ENCODE data around the gene DMBT1.

Gene DMBT1

DNA sequence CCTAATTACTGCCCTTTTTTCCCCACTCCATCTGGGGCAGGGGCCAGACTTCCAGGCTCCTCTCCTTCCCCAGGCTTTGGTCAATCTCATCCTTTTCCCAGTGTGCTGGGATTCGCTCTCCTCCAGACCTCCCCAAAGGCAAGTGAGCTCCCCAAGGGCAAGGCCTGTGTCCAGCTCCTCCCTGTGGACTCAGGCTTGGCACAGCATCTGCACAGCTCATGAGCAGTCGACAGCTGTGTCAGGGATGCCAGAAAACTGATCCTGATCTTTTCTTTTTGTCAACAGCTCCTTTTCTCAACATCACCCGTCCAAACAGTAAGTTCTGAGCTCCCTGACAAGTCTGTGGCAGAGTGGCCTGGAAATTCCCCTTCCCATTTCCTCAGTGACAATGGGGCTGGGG, 72.0 kb downstream of the DMBT1 start:
- Histone ChIP-seq H3K9me3 (ENCODE audit: insufficient read depth, low read length) (no peaks in the 10 kb centered on the region), H3K9ac (ENCODE audit: insufficient read length, low read depth) (no peak overlapping the region), H3K4me3 (ENCODE audit: insufficient read length, low read depth) (no peak overlapping the region), H3K36me3 (ENCODE audit: insufficient read depth, insufficient read length, low read length) (no peaks in the 10 kb centered on the region), H3K27me3 (ENCODE audit: insufficient read depth, insufficient read length) (no peaks in the 10 kb centered on the region), H3K4me1 (ENCODE audit: insufficient read depth, insufficient read length) (no peaks in the 10 kb centered on the region)
- DNase-seq (ENCODE audit: low read depth, low spot score), result no peak
- TF ChIP-seq ZNF274 (IDR thresholded peaks at IDR 0.05; ENCODE audit: low read depth, low read length) (no peak), YY1 (IDR thresholded peaks at IDR 0.05; ENCODE audit: insufficient read depth, insufficient read length) (no peak), SUZ12 (IDR thresholded peaks at IDR 0.05; ENCODE audit: extremely low read depth, insufficient read depth, insufficient read length) (no peak)

DNA sequence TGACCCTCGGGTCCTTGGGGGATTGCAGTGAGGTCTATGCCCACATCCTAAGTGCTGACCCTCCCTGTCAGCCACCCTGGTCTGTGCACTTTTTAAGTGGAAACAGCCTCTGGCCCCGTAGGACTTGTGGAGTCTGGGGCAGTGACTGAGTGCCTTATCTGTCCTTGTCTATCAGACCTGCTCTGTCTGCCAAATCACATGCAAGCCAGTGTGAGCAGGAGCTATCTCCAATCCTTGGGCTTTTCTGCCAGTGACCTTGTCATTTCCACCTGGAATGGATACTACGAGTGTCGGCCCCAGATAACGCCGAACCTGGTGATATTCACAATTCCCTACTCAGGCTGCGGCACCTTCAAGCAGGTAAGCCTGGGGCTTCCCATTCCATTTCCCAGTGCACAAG, 76.4 kb downstream of the DMBT1 start:
- TF ChIP-seq SUZ12 (IDR thresholded peaks at IDR 0.05; ENCODE audit: extremely low read depth, insufficient read depth, insufficient read length) (no peak), ZNF274 (IDR thresholded peaks at IDR 0.05; ENCODE audit: low read depth, low read length) (no peak), YY1 (IDR thresholded peaks at IDR 0.05; ENCODE audit: insufficient read depth, insufficient read length) (no peak)

DNA sequence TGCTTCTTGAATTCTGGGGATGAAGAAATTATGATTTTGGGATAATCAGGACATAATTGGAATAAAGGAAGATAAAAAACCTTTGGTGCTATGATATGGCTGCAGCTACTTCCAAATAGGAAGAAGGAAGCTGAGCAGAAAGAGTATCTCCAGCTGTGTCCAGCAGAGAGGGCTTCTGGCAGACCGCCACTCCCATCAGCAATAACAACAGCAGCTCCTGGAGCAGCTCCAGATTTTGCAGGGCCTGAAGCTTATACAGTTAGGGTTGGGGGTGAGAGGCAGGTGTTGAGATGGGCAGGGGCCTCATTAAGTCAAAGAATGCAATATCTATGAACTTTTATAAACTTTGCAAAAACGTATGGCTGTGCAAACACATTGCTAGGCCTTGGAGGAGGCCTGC, 76.8 kb downstream of the DMBT1 start:
- Histone ChIP-seq H3K9ac (ENCODE audit: insufficient read length, low read depth) (no peak overlapping the region), H3K4me3 (ENCODE audit: insufficient read length, low read depth) (no peak overlapping the region), H3K9me3 (ENCODE audit: insufficient read depth, low read length) (no peaks in the 10 kb centered on the region), H3K36me3 (ENCODE audit: insufficient read depth, insufficient read length, low read length) (no peaks in the 10 kb centered on the region), H3K27me3 (ENCODE audit: insufficient read depth, insufficient read length) (no peaks in the 10 kb centered on the region), H3K4me1 (ENCODE audit: insufficient read depth, insufficient read length) (no peaks in the 10 kb centered on the region)
- no peak for DNase-seq (ENCODE audit: low read depth, low spot score)
- TF ChIP-seq YY1 (IDR thresholded peaks at IDR 0.05; ENCODE audit: insufficient read depth, insufficient read length) (no peak), SUZ12 (IDR thresholded peaks at IDR 0.05; ENCODE audit: extremely low read depth, insufficient read depth, insufficient read length) (no peak), ZNF274 (IDR thresholded peaks at IDR 0.05; ENCODE audit: low read depth, low read length) (no peak)

More for the DNA sequence above, 76.4 kb downstream of the DMBT1 start:
- Histone ChIP-seq H3K4me1 (ENCODE audit: insufficient read depth, insufficient read length) (no peaks in the 10 kb centered on the region), H3K36me3 (ENCODE audit: insufficient read depth, insufficient read length, low read length) (no peaks in the 10 kb centered on the region), H3K9me3 (ENCODE audit: insufficient read depth, low read length) (no peaks in the 10 kb centered on the region), H3K9ac (ENCODE audit: insufficient read length, low read depth) (no peak overlapping the region), H3K27me3 (ENCODE audit: insufficient read depth, insufficient read length) (no peaks in the 10 kb centered on the region), H3K4me3 (ENCODE audit: insufficient read length, low read depth) (no peak overlapping the region)
- DNase-seq (ENCODE audit: low read depth, low spot score), result no peak

DNA sequence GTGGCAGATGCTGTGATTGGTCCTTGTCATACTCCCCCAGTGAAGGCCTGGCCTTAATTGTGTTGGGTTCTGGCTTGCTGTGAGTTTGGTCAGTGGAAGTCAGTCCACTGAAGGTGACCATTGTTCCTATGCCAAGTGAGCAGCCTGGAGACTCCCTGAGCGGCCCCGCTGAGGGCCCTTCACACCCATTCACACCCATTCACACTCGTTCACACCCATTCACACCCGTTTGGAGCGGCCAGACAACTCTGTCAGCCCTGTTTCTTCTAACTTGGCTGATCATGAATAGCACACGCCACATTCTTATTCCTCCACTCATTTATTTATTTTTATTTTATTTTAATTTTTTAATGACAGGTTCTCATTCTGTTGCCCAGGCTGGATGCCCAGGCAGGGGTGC, 77.6 kb downstream of the DMBT1 start:
- H3K9ac ChIP-seq (ENCODE audit: insufficient read length, low read depth), result no peak overlapping the region
- no peaks in the 10 kb centered on the region for H3K9me3 ChIP-seq (ENCODE audit: insufficient read depth, low read length)
- no peaks in the 10 kb centered on the region for H3K4me1 ChIP-seq (ENCODE audit: insufficient read depth, insufficient read length)
- DNase-seq (ENCODE audit: low read depth, low spot score), result no peak
- no peak overlapping the region for H3K4me3 ChIP-seq (ENCODE audit: insufficient read length, low read depth)
- no peak for TF ChIP-seq ZNF274 (IDR thresholded peaks at IDR 0.05; ENCODE audit: low read depth, low read length)
- TF ChIP-seq YY1 (IDR thresholded peaks at IDR 0.05; ENCODE audit: insufficient read depth, insufficient read length), result no peak
- TF ChIP-seq SUZ12 (IDR thresholded peaks at IDR 0.05; ENCODE audit: extremely low read depth, insufficient read depth, insufficient read length), result no peak
- no peaks in the 10 kb centered on the region for H3K27me3 ChIP-seq (ENCODE audit: insufficient read depth, insufficient read length)
- no peaks in the 10 kb centered on the region for H3K36me3 ChIP-seq (ENCODE audit: insufficient read depth, insufficient read length, low read length)

DNA sequence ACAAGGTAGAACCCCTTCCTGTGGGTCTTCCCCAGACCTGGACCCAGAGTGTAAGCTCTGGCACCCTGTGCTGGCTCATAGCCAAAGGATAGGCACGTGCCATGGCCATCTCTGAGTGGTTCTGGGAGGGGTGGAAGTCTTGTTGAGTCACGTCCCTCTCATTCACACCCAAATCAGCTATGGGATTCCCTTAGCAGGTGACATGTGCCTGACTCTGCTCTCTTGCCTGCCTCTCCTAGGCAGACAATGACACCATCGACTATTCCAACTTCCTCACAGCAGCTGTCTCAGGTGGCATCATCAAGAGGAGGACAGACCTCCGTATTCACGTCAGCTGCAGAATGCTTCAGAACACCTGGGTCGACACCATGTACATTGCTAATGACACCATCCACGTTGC, 79.2 kb downstream of the DMBT1 start:
- H3K9ac ChIP-seq (ENCODE audit: insufficient read length, low read depth), result no peak overlapping the region

DNA sequence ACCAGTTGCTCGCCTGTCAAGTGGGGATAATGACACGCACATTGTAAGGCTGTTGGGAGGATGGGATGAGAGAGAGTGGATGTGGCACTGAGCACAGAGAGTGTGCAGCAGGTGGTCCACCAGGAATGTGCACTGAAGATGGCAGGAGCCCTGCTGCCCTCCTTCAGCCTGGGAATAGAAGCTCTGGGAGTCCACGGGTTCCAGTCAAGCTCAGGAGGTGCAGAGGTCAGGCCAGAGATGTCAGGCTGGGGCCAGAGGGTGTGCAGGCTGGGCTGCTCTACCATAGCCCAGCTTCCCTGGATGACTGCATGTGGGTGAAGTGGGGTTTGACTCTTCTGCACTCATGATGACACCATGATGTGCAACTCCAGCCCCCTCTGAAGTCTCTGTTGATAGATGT, 80.4 kb downstream of the DMBT1 start:
- H3K9me3 ChIP-seq (ENCODE audit: insufficient read depth, low read length), result no peaks in the 10 kb centered on the region
- H3K4me3 ChIP-seq (ENCODE audit: insufficient read length, low read depth), result no peak overlapping the region
- H3K36me3 ChIP-seq (ENCODE audit: insufficient read depth, insufficient read length, low read length), result no peaks in the 10 kb centered on the region
- DNase-seq (ENCODE audit: low read depth, low spot score), result no peak
- H3K27me3 ChIP-seq (ENCODE audit: insufficient read depth, insufficient read length), result no peaks in the 10 kb centered on the region
- TF ChIP-seq YY1 (IDR thresholded peaks at IDR 0.05; ENCODE audit: insufficient read depth, insufficient read length) (no peak), SUZ12 (IDR thresholded peaks at IDR 0.05; ENCODE audit: extremely low read depth, insufficient read depth, insufficient read length) (no peak), ZNF274 (IDR thresholded peaks at IDR 0.05; ENCODE audit: low read depth, low read length) (no peak)
- no peaks in the 10 kb centered on the region for H3K4me1 ChIP-seq (ENCODE audit: insufficient read depth, insufficient read length)
- no peak overlapping the region for H3K9ac ChIP-seq (ENCODE audit: insufficient read length, low read depth)

More for the DNA sequence above, 79.2 kb downstream of the DMBT1 start:
- no peaks in the 10 kb centered on the region for H3K4me1 ChIP-seq (ENCODE audit: insufficient read depth, insufficient read length)
- no peaks in the 10 kb centered on the region for H3K9me3 ChIP-seq (ENCODE audit: insufficient read depth, low read length)
- TF ChIP-seq YY1 (IDR thresholded peaks at IDR 0.05; ENCODE audit: insufficient read depth, insufficient read length) (no peak), ZNF274 (IDR thresholded peaks at IDR 0.05; ENCODE audit: low read depth, low read length) (no peak), SUZ12 (IDR thresholded peaks at IDR 0.05; ENCODE audit: extremely low read depth, insufficient read depth, insufficient read length) (no peak)
- no peak for DNase-seq (ENCODE audit: low read depth, low spot score)
- no peaks in the 10 kb centered on the region for H3K27me3 ChIP-seq (ENCODE audit: insufficient read depth, insufficient read length)
- H3K36me3 ChIP-seq (ENCODE audit: insufficient read depth, insufficient read length, low read length), result no peaks in the 10 kb centered on the region
- no peak overlapping the region for H3K4me3 ChIP-seq (ENCODE audit: insufficient read length, low read depth)

DNA sequence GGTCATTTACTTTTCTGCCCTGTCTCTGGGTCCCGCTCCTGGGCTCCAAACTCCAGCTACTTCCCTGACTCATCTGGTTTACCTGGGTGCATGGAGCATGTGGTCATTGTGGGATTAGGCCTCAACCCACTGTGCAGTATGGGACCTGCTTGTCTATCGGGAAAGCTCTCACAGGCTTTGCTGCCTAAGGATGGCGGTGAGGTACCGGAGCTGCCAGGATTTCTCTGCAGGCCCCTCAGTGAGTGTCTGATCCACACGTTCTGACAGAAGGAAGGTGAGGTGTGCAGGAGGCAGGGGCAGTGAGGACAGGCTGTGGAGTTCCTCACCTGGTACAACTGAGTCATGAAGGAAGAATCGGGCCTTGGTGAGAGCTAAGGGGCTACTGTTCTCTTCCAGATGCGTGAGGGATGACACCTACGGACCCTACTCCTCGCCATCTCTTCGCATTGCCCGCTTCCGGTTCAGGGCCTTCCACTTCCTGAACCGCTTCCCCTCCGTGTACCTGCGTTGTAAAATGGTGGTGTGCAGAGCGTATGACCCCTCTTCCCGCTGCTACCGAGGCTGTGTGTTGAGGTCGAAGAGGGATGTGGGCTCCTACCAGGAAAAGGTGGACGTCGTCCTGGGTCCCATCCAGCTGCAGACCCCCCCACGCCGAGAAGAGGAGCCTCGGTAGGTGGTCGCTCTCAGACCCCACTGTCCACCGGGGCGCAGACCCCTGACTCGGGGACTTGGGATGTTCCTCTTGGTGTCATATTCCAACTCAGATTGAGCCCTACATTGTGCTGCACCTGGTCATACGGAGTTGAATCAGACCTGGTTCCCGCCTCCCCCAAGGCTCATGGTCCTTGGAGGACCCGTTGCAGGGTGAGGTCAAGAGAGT, 82.4 kb downstream of the DMBT1 start:
- Histone ChIP-seq H3K4me3 (ENCODE audit: insufficient read length, low read depth) (no peak overlapping the region), H3K36me3 (ENCODE audit: insufficient read depth, insufficient read length, low read length) (no peaks in the 10 kb centered on the region), H3K4me1 (ENCODE audit: insufficient read depth, insufficient read length) (no peaks in the 10 kb centered on the region), H3K9ac (ENCODE audit: insufficient read length, low read depth) (no peak overlapping the region), H3K27me3 (ENCODE audit: insufficient read depth, insufficient read length) (no peaks in the 10 kb centered on the region), H3K9me3 (ENCODE audit: insufficient read depth, low read length) (no peaks in the 10 kb centered on the region)
- no peak for DNase-seq (ENCODE audit: low read depth, low spot score)
- no peak for TF ChIP-seq YY1 (IDR thresholded peaks at IDR 0.05; ENCODE audit: insufficient read depth, insufficient read length)
- no peak for TF ChIP-seq SUZ12 (IDR thresholded peaks at IDR 0.05; ENCODE audit: extremely low read depth, insufficient read depth, insufficient read length)
- TF ChIP-seq ZNF274 (IDR thresholded peaks at IDR 0.05; ENCODE audit: low read depth, low read length), result no peak
